SK-N-SH (cell line): ENCODE results near the gene TMEM25. TPM values are rescaled to one million over a fixed set of nuclear protein-coding genes. Genes with fewer than 3 reads are reported as not detected.
"Not testable (repeated sequence)": the region's sequence is repeated elsewhere in the genome, so short reads cannot be mapped to it uniquely, and the experiment has no call there.

Experiments used
- CTCF ChIA-PET: fragments of 300-600, 350-600 bp; formaldehyde crosslinking; extraction: SDS; loops from one replicate; lab custom pipeline; 2021; lab: Yijun Ruan, JAX
- POLR2A ChIA-PET: fragments of 350-600 bp; sonication (Branson Sonifier 250); formaldehyde crosslinking; extraction: SDS; loops from one replicate; lab custom pipeline; 2020; ENCODE audit warnings: antibody characterized with exemption, inconsistent platforms; lab: Yijun Ruan, JAX
- DNase-seq: peaks from one replicate; pipeline ENCODE4 v3.0.0; 2012
- H2AFZ ChIP-seq: fragments of 200-600 bp; sonication (generic); 2 replicates; pipeline ENCODE4 v1.8.1; 2016; ENCODE audit warnings: antibody characterized with exemption, mild to moderate bottlenecking, low read depth
- H3F3A ChIP-seq: fragments of 200-600 bp; sonication (generic); replicated peaks from 2 replicates; pipeline ENCODE3; 2016; ENCODE audit warnings: antibody characterized with exemption, mild to moderate bottlenecking; ENCODE audit not compliant: insufficient read depth
- H3K27ac ChIP-seq, 2 experiments: fragments of 200-500 bp in 1 of 2; fragments of 200-600 bp in 1 of 2; sonication (Bioruptor generic) in 1 of 2; sonication (generic), shearing (Covaris generic) in 1 of 2; 2 replicates each; pipeline versions ENCODE4 v1.5.1 to v1.6.1; 2014 to 2016; ENCODE audit warnings: low read depth in 2 of 2, inconsistent platforms in 1 of 2, low read length in 1 of 2, mild to moderate bottlenecking in 1 of 2, mixed read lengths in 1 of 2
- H3K27me3 ChIP-seq: fragments of 200-600 bp; sonication (generic), shearing (Covaris generic); 2 replicates; pipeline ENCODE4 v1.6.1; 2016; ENCODE audit warnings: mixed run types; ENCODE audit not compliant: insufficient read depth
- H3K36me3 ChIP-seq, 2 experiments: fragments of 200-500 bp in 1 of 2; fragments of 200-600 bp in 1 of 2; sonication (Bioruptor generic) in 1 of 2; sonication (generic) in 1 of 2; replicated peaks in 1 of 2; 2 replicates each; pipeline versions ENCODE3 to v1.5.1; 2014 to 2016; ENCODE audit warnings: low read length in 1 of 2, mild to moderate bottlenecking in 1 of 2; ENCODE audit not compliant: insufficient read depth in 2 of 2, control insufficient read depth in 1 of 2
- H3K4me1 ChIP-seq, 2 experiments: fragments of 200-500 bp in 1 of 2; fragments of 200-600 bp in 1 of 2; sonication (Bioruptor generic) in 1 of 2; sonication (generic), shearing (Covaris generic) in 1 of 2; 2 replicates each; pipeline versions ENCODE4 v1.5.1 to v1.6.1; 2014 to 2016; ENCODE audit warnings: low read depth in 1 of 2, low read length in 1 of 2, mixed run types in 1 of 2; ENCODE audit not compliant: insufficient read depth in 2 of 2, control insufficient read depth in 1 of 2
- H3K4me2 ChIP-seq: fragments of 200-600 bp; sonication (generic), shearing (Covaris generic); 2 replicates; pipeline ENCODE4 v1.6.1; 2017; ENCODE audit warnings: mixed run types
- H3K4me3 ChIP-seq, 2 experiments: fragments of 200-500 bp in 1 of 2; fragments of 200-600 bp in 1 of 2; sonication (Bioruptor generic) in 1 of 2; sonication (generic), shearing (Covaris generic) in 1 of 2; 2 replicates each; pipeline versions ENCODE4 v1.5.1 to v1.8.1; 2014 to 2016; ENCODE audit warnings: low read depth in 2 of 2, inconsistent platforms in 1 of 2, low read length in 1 of 2, mild to moderate bottlenecking in 1 of 2, mixed read lengths in 1 of 2, moderate library complexity in 1 of 2
- H3K79me2 ChIP-seq: fragments of 200-600 bp; sonication (generic); 2 replicates; pipeline ENCODE4 v1.8.1; 2017; ENCODE audit warnings: mild to moderate bottlenecking; ENCODE audit not compliant: insufficient read depth
- H3K9ac ChIP-seq: fragments of 200-600 bp; sonication (generic); 2 replicates; pipeline ENCODE4 v1.6.1; 2017; ENCODE audit warnings: mixed run types
- H3K9me2 ChIP-seq: fragments of 200-600 bp; sonication (generic); 2 replicates; pipeline ENCODE4 v1.6.1; 2017; ENCODE audit warnings: mixed run types
- H3K9me3 ChIP-seq: fragments of 200-600 bp; sonication (generic); 2 replicates; pipeline ENCODE4 v1.6.1; 2017; ENCODE audit warnings: mixed run types, mild to moderate bottlenecking, moderate library complexity
- H4K20me1 ChIP-seq: fragments of 200-600 bp; sonication (generic); 2 replicates; pipeline ENCODE4 v1.6.1; 2017; ENCODE audit warnings: mild to moderate bottlenecking, mixed run types; ENCODE audit not compliant: insufficient read depth
- CHD2 ChIP-seq: fragments of 150-350 bp; IDR thresholded peaks from 2 replicates; pipeline ENCODE4 v1.6.1; 2018; ENCODE audit warnings: low read length; ENCODE audit not compliant: partially characterized antibody
- MAX ChIP-seq: IDR thresholded peaks from 2 replicates; pipeline ENCODE4 v1.4.0; 2012; ENCODE audit warnings: low read depth
- MXI1 ChIP-seq: IDR thresholded peaks from 2 replicates; pipeline ENCODE4 v1.6.1; 2012; ENCODE audit warnings: mild to moderate bottlenecking, low read depth, low read length, improper control_type of control experiment
- NRF1 ChIP-seq: IDR thresholded peaks from 2 replicates; pipeline ENCODE4 v1.6.1; 2012; ENCODE audit warnings: low read depth, mild to moderate bottlenecking, low read length
- POLR2AphosphoS5 ChIP-seq: IDR thresholded peaks from 2 replicates; pipeline ENCODE4 v1.6.1; 2012; ENCODE audit warnings: low read depth, low read length
- RCOR1 ChIP-seq: fragments of 150-350 bp; IDR thresholded peaks from 2 replicates; pipeline ENCODE4 v1.6.1; 2017; ENCODE audit warnings: antibody characterized with exemption, low read length
- REST ChIP-seq: IDR thresholded peaks from 2 replicates; pipeline ENCODE4 v1.6.1; 2012; ENCODE audit warnings: mild to moderate bottlenecking, low read depth, low read length, moderate library complexity
- RFX5 ChIP-seq: IDR thresholded peaks from 2 replicates; pipeline ENCODE4 v1.6.1; 2012; ENCODE audit warnings: mild to moderate bottlenecking, improper control_type of control experiment, low read length
- SIN3A ChIP-seq: IDR thresholded peaks from 2 replicates; pipeline ENCODE4 v1.6.1; 2012; ENCODE audit warnings: low read depth, mild to moderate bottlenecking, low read length, moderate library complexity, borderline replicate concordance
- TCF12 ChIP-seq: IDR thresholded peaks from 2 replicates; pipeline ENCODE4 v1.4.0; 2012
- TEAD4 ChIP-seq: IDR thresholded peaks from 2 replicates; pipeline ENCODE4 v1.4.0; 2012; ENCODE audit warnings: mild to moderate bottlenecking, borderline replicate concordance; ENCODE audit not compliant: insufficient read depth
- YY1 ChIP-seq: IDR thresholded peaks from 2 replicates; pipeline ENCODE4 v1.4.0; 2012; ENCODE audit warnings: low read depth, mild to moderate bottlenecking
- ZBTB33 ChIP-seq: IDR thresholded peaks from 2 replicates; pipeline ENCODE4 v1.4.0; 2012; ENCODE audit warnings: low read depth, borderline replicate concordance
- WGBS: methylation state at CpG from one replicate; pipeline ENCODE4 v1.1.6; 2017; ENCODE audit warnings: low lambda C conversion rate; 5-methylcytosine and 5-hydroxymethylcytosine counted together
- polyA plus RNA-seq, 3 experiments: library from polyadenylated mRNA; depleted of rRNA; stranded (reverse); fragments of >200 nt; gene quantifications; 2 replicates each; pipeline ENCODE4 v1.2.3, GENCODE V29; 2012

TMEM25 gene
- polyA plus RNA-seq (2012; rRNA removed) = 30.0 and 31.0 TPM in 2 replicates
- polyA plus RNA-seq (2012; cell fraction: cytosol; rRNA removed) = 14.4 and 22.3 TPM in 2 replicates
- 79.0 and 84.7 TPM in 2 replicates for polyA plus RNA-seq (2012; cell fraction: nucleus; rRNA removed)

GRCh38 chr11:118530683-118531596 is at the start of gene TMEM25:
TMEM25 (plus strand) TSS chr11:118531192; CDS start chr11:118531802, 610 bp downstream.
- H3K9me2 ChIP-seq = no peaks in the 10 kb centered on the region
- no peak for TF ChIP-seq TCF12
- TF ChIP-seq POLR2AphosphoS5 = 0 out of 2 replicates have a peak, but pooled peaks have one; percentile 8
- peak; percentile 41 for TF ChIP-seq CHD2
- peak; percentile 62 for TF ChIP-seq YY1
- TF ChIP-seq SIN3A = peak; percentile 76; the same call in 1 of the 2 replicates
- peak; percentile 42; the same call in 1 of the 2 replicates for TF ChIP-seq MAX
- 0 out of 2 replicates have a peak, but pooled peaks have one; percentile 11 for TF ChIP-seq ZBTB33
- TF ChIP-seq MXI1 = peak; percentile 78
- TF ChIP-seq REST = no peak
- TF ChIP-seq TEAD4 = no peak
- no peak for TF ChIP-seq RCOR1
- no peak for TF ChIP-seq RFX5
- no peak for TF ChIP-seq NRF1
- TF ChIP-seq, all 33 proteins: peak for 7
- no peaks in the 10 kb centered on the region for H4K20me1 ChIP-seq
- H3K27ac ChIP-seq = peak within 1 kb of the TSS in 1 of 2 experiments; percentile 78; a peak in 3 of 4 replicates
- peak within 1 kb of the TSS; percentile 92 for H2AFZ ChIP-seq
- CTCF ChIA-PET = interaction anchor here (0.8 to 1.6 kb wide), 3 partner anchors 24 to 333 kb away, joined by 3 read pairs; partner anchors contain the start of gene ARCN1
- peak; percentile 96 for DNase-seq
- H3F3A ChIP-seq = peaks cover 10% of the 10 kb centered on the region
- POLR2A ChIA-PET = interaction anchor here (0.8 kb wide), 1 partner anchor 95 kb away, joined by 4 read pairs; no protein-coding TSS in a partner anchor
- H3K9me3 ChIP-seq = no peaks in the 10 kb centered on the region
- 5% methylated on average over 40 of the region's 94 CpGs for WGBS
- no peaks in the 10 kb centered on the region for H3K27me3 ChIP-seq
- peak within 1 kb of the TSS; percentile 69 for H3K9ac ChIP-seq
- peak within 1 kb of the TSS; percentile 74 to 85 for H3K4me3 ChIP-seq
- H3K4me2 ChIP-seq = peak within 1 kb of the TSS; percentile 95
- peaks cover 0 to 28% of the 10 kb centered on the region in 2 experiments for H3K36me3 ChIP-seq
- H3K79me2 ChIP-seq = no peaks in the 10 kb centered on the region; the same call in 1 of the 2 replicates
- peaks cover 4 to 18% of the 10 kb centered on the region in 2 experiments; a peak in 3 of 4 replicates for H3K4me1 ChIP-seq

- H3K9me3 ChIP-seq, DNase-seq, H3K4me1 ChIP-seq, H3K4me2 ChIP-seq, POLR2A ChIA-PET, H2AFZ ChIP-seq, H3K27ac ChIP-seq, H3K27me3 ChIP-seq, H3K9me2 ChIP-seq, H4K20me1 ChIP-seq, H3K9ac ChIP-seq, H3K4me3 ChIP-seq: not testable (repeated sequence)
- 74% methylated on average over 1 of the region's 1 CpG for WGBS
- peaks cover 15% of the 10 kb centered on the region; the same call in 1 of the 2 replicates for H3K79me2 ChIP-seq
- peaks cover 22% of the 10 kb centered on the region for H3F3A ChIP-seq
- CTCF ChIA-PET = interaction anchor here (1.3 kb wide), 1 partner anchor 22 kb away, joined by 3 read pairs; no protein-coding TSS in a partner anchor
- H3K36me3 ChIP-seq = peaks cover 67 to 88% of the 10 kb centered on the region in 2 experiments
Measured at GRCh38 chr11:118481238-118481637, 49.8 kb upstream of the TMEM25 start.
